ENCODE results near the gene IKZF2. TPM values are rescaled to one million over a fixed set of nuclear protein-coding genes. Genes with fewer than 3 reads are reported as not detected.

IKZF2 gene
- total and polyA plus RNA-seq, 8 donors, result 0.56 to 19.8 (median 4.5) TPM

- Histone ChIP-seq H3K27ac (no peak overlapping the region), H3K4me1 (peaks cover 0 to 6% (median 0%) of the 10 kb centered on the region in 4 donors), H3K36me3 (peaks cover 0 to 4% (median 4%) of the 10 kb centered on the region in 4 donors), H3K4me3 (no peak overlapping the region), H3K27me3 (no peaks in the 10 kb centered on the region), H3K9me3 (no peaks in the 10 kb centered on the region)
- no peak for DNase-seq
- intact Hi-C loops (cut with DNase I; ENCODE audit: low total_unique reads), result no loop called here
- no peak for TF ChIP-seq POLR2A (IDR thresholded peaks at IDR 0.05)
- no peak for TF ChIP-seq EP300 (IDR thresholded peaks at IDR 0.05)
- TF ChIP-seq POLR2AphosphoS5 (IDR thresholded peaks at IDR 0.05), result no peak
- no peak for TF ChIP-seq CTCF (IDR thresholded peaks at IDR 0.05)
Measured at GRCh38 chr2:213002383-213002782, 149.0 kb downstream of the IKZF2 start.

GRCh38 chr2:213001297-213001910 is 150.0 kb downstream of the IKZF2 start:
- Histone ChIP-seq H3K27ac (no peak overlapping the region), H3K9me3 (no peaks in the 10 kb centered on the region), H3K36me3 (no peaks in the 10 kb centered on the region), H3K4me1 (peaks cover 0 to 6% (median 0%) of the 10 kb centered on the region in 4 donors), H3K27me3 (no peaks in the 10 kb centered on the region), H3K4me3 (no peak overlapping the region)
- intact Hi-C loops (cut with DNase I; ENCODE audit: low total_unique reads), result no loop called here
- WGBS, 5 donors, result 50 to 67% (median 66%) methylated on average over 3 of the region's 3 CpGs
- no peak for TF ChIP-seq EP300 (IDR thresholded peaks at IDR 0.05)
- TF ChIP-seq POLR2A (IDR thresholded peaks at IDR 0.05), result no peak
- no peak for TF ChIP-seq POLR2AphosphoS5 (IDR thresholded peaks at IDR 0.05)
- TF ChIP-seq CTCF (IDR thresholded peaks at IDR 0.05), result no peak
- no peak for DNase-seq

GRCh38 chr2:212998626-212999359 is 152.6 kb downstream of the IKZF2 start:
- WGBS, 5 donors, result 78 to 95% (median 86%) methylated on average over 2 of the region's 2 CpGs
- TF ChIP-seq CTCF (IDR thresholded peaks at IDR 0.05), result no peak
- TF ChIP-seq POLR2A (IDR thresholded peaks at IDR 0.05), result no peak
- TF ChIP-seq POLR2AphosphoS5 (IDR thresholded peaks at IDR 0.05), result no peak
- TF ChIP-seq EP300 (IDR thresholded peaks at IDR 0.05), result no peak
- intact Hi-C loops (cut with DNase I; ENCODE audit: low total_unique reads), result no loop called here
- H3K27me3 ChIP-seq, result no peaks in the 10 kb centered on the region
- no peak overlapping the region for H3K27ac ChIP-seq
- DNase-seq, result no peak
- H3K9me3 ChIP-seq, result no peaks in the 10 kb centered on the region
- H3K4me3 ChIP-seq, result no peak overlapping the region
- H3K4me1 ChIP-seq, result peaks cover 0 to 6% (median 0%) of the 10 kb centered on the region in 4 donors
- H3K36me3 ChIP-seq, result no peaks in the 10 kb centered on the region

- intact Hi-C loops (cut with DNase I; ENCODE audit: low total_unique reads), result no loop called here
- Histone ChIP-seq H3K27me3 (no peaks in the 10 kb centered on the region), H3K36me3 (no peaks in the 10 kb centered on the region), H3K9me3 (no peaks in the 10 kb centered on the region), H3K4me1 (peaks cover 0 to 6% (median 0%) of the 10 kb centered on the region in 4 donors), H3K4me3 (no peak overlapping the region), H3K27ac (no peak overlapping the region)
- TF ChIP-seq CTCF (IDR thresholded peaks at IDR 0.05) (no peak), EP300 (IDR thresholded peaks at IDR 0.05) (no peak), POLR2AphosphoS5 (IDR thresholded peaks at IDR 0.05) (no peak), POLR2A (IDR thresholded peaks at IDR 0.05) (no peak)
- DNase-seq, result no peak
- WGBS, 5 donors, result 56 to 75% (median 57%) methylated on average over 3 of the region's 3 CpGs
Measured at GRCh38 chr2:212997526-212998020, 153.8 kb downstream of the IKZF2 start.
